Activated T-cell treated with anti-CD3 and anti-CD28 coated beads, Interleukin-2, amount 50 U/mL, for 72 hours (primary cell): ENCODE results near the gene KCNQ1. TPM values are rescaled to one million over a fixed set of nuclear protein-coding genes. Genes with fewer than 3 reads are reported as not detected.

Experiments
- ATAC-seq, 2 donors: fragments of 150-1000 bp; cut with Tn5 transposase; replicated peaks in 1 of 2; 2 replicates each; pipeline ENCODE4 v1.10.0; 2021; ENCODE audit warnings: moderate library complexity in 2 of 2, mild to moderate bottlenecking in 1 of 2
- DNase-seq, 2 donors: peaks; one replicate each; pipeline ENCODE4 v3.0.0; 2021 to 2022; ENCODE audit warnings: mixed read lengths in 1 of 2
- H3K27ac Mint-ChIP-seq: one replicate; pipeline ENCODE4 v1.8.0; 2022; ENCODE audit warnings: mild to moderate bottlenecking, moderate library complexity, mixed read lengths
- H3K27me3 Mint-ChIP-seq: one replicate; pipeline ENCODE4 v1.8.0; 2022; ENCODE audit warnings: low read depth, mixed read lengths
- H3K36me3 Mint-ChIP-seq, 2 donors: one replicate each; pipeline ENCODE4 v1.8.0; 2022; ENCODE audit warnings: mixed read lengths in 2 of 2, mild to moderate bottlenecking in 1 of 2; ENCODE audit not compliant: insufficient read depth in 2 of 2
- H3K4me1 Mint-ChIP-seq: one replicate; pipeline ENCODE4 v1.8.0; 2022; ENCODE audit warnings: low read depth, mixed read lengths
- H3K4me3 Mint-ChIP-seq, 2 donors: one replicate each; pipeline ENCODE4 v1.8.0; 2022; ENCODE audit warnings: mild to moderate bottlenecking in 2 of 2, mixed read lengths in 2 of 2, moderate library complexity in 2 of 2
- H3K9me3 Mint-ChIP-seq, 2 donors: one replicate each; pipeline ENCODE4 v1.8.0; 2022; ENCODE audit warnings: mixed read lengths in 2 of 2
- total RNA-seq, 2 donors: library from RNA; stranded (reverse); gene quantifications; one replicate each; pipeline ENCODE4 v1.2.3, GENCODE V29; 2022

Gene KCNQ1
- total RNA-seq, 2 donors from 2014 or later: 11.4 TPM

GRCh38 chr11:2708757-2709281 is 264.0 kb downstream of the KCNQ1 start:
- H3K9me3 Mint-ChIP-seq: peaks cover 3% of the 10 kb centered on the region in 2 donors
- DNase-seq (no peak), ATAC-seq (no peak)
- peaks cover 3% of the 10 kb centered on the region in 2 donors for H3K36me3 Mint-ChIP-seq
- H3K4me3 Mint-ChIP-seq: no peak overlapping the region
- H3K27me3 Mint-ChIP-seq: no peaks in the 10 kb centered on the region
- H3K27ac Mint-ChIP-seq: no peak overlapping the region
- no peaks in the 10 kb centered on the region for H3K4me1 Mint-ChIP-seq

DNA sequence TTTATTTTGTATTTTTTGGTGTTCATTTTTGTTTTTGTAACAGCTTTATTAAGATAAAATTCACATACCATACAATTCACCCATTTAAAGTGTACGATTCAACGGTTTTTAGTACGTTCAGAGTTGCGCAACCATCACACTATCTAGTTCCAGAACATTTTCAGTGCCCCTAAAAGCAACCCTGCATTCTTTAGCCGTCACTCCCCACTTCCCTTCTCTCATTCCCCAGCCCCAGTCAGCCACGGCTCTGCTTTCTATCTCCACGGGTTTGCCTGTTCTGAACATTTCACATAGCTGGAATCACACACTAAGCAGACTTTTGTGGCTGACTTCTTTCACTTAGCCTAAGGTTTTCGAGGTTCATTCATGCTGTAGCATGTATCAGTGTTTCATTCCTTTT is 264.6 kb downstream of the KCNQ1 start:
- Mint-ChIP-seq H3K4me1 (no peaks in the 10 kb centered on the region), H3K36me3 (peaks cover 3% of the 10 kb centered on the region in 2 donors), H3K27me3 (no peaks in the 10 kb centered on the region), H3K4me3 (no peak overlapping the region), H3K27ac (no peak overlapping the region), H3K9me3 (peaks cover 3% of the 10 kb centered on the region in 2 donors)
- ATAC-seq (no peak), DNase-seq (no peak)

- Mint-ChIP-seq H3K9me3 (peaks cover 0 to 3% of the 10 kb centered on the region in 2 donors), H3K27ac (no peak overlapping the region), H3K27me3 (no peaks in the 10 kb centered on the region), H3K36me3 (peaks cover 0 to 2% of the 10 kb centered on the region in 2 donors), H3K4me1 (no peaks in the 10 kb centered on the region), H3K4me3 (no peak overlapping the region)
- DNase-seq (no peak), ATAC-seq (no peak)
These were observed 266.4 kb downstream of the KCNQ1 start for GRCh38 chr11:2711161-2711560.

GRCh38 chr11:2713094-2713493 is 268.3 kb downstream of the KCNQ1 start:
- ATAC-seq (no peak), DNase-seq (no peak)
- Mint-ChIP-seq H3K4me1 (no peaks in the 10 kb centered on the region), H3K4me3 (no peak overlapping the region), H3K9me3 (peaks cover 0 to 3% of the 10 kb centered on the region in 2 donors), H3K27me3 (no peaks in the 10 kb centered on the region), H3K27ac (no peak overlapping the region), H3K36me3 (peaks cover 0 to 2% of the 10 kb centered on the region in 2 donors)

DNA sequence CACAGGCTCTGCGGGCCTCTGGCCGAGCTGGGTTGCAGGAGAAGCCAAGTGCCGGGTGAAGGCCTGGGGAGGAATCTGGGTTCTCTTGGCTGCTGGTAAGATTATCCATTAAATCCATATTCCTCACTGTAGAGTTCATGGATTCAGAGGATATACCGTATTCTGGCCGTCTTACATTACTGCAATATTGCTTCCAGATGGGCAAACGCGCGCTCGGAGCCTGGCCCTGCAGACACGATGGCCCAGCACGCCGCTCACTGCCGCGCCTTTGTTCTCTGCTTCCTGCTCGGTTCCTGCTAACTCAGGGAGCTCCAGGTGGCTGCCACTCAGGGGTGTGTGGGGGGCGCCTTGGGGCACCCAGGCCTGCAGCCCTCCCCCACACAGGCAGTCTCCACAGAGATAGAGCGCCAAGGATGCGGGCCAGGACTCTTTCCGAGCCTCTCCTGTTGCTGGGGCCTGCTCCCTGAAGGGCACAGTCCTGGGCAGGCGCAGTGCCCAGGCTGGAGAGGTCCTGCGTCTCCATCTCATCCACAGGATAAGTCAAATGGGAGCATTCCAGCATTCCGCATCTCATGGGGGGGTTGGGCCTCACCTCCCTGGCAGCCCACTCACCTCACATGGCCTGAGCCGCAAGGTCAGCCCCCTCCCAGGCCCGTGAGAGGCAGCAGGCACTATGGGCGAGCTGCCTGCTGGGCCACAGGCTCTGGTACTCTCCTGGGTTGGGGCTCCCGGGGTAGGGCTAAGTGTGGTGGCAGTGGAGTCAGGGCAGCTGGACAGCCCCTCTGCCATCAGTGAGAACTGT is 269.1 kb downstream of the KCNQ1 start:
- ATAC-seq: no peak
- DNase-seq: no peak
- peaks cover 0 to 3% of the 10 kb centered on the region in 2 donors for H3K9me3 Mint-ChIP-seq
- H3K27ac Mint-ChIP-seq: no peak overlapping the region
- no peak overlapping the region for H3K4me3 Mint-ChIP-seq
- H3K36me3 Mint-ChIP-seq: peaks cover 0 to 2% of the 10 kb centered on the region in 2 donors
- H3K4me1 Mint-ChIP-seq: no peaks in the 10 kb centered on the region
- no peaks in the 10 kb centered on the region for H3K27me3 Mint-ChIP-seq

DNA sequence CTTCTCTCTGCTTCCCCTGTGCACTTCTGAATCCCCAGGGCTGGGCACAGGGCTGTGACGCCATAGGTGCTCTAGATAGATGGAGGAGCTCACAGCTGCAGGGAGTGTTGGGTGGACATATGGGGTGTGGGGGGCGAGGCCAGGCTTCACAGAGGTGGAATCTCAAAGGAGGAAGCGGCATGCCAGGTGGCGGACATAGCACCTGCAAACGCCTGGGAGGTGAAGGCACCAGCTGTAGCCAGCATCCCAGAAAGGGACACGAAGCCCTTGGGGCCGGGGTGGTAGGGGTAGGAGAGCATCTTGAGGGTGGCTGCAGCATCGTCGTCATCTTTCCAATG is 269.6 kb downstream of the KCNQ1 start:
- Mint-ChIP-seq H3K36me3 (peaks cover 0 to 2% of the 10 kb centered on the region in 2 donors), H3K27ac (no peak overlapping the region), H3K4me1 (no peaks in the 10 kb centered on the region), H3K9me3 (peaks cover 0 to 3% of the 10 kb centered on the region in 2 donors), H3K4me3 (no peak overlapping the region), H3K27me3 (no peaks in the 10 kb centered on the region)
- no peak for ATAC-seq
- no peak for DNase-seq

- Mint-ChIP-seq H3K27ac (no peak overlapping the region), H3K36me3 (peaks cover 0 to 2% of the 10 kb centered on the region in 2 donors), H3K4me1 (no peaks in the 10 kb centered on the region), H3K9me3 (peaks cover 0 to 3% of the 10 kb centered on the region in 2 donors), H3K4me3 (no peak overlapping the region), H3K27me3 (no peaks in the 10 kb centered on the region)
- ATAC-seq (no peak), DNase-seq (no peak)
These were observed 270.1 kb downstream of the KCNQ1 start for GRCh38 chr11:2714871-2715270.

DNA sequence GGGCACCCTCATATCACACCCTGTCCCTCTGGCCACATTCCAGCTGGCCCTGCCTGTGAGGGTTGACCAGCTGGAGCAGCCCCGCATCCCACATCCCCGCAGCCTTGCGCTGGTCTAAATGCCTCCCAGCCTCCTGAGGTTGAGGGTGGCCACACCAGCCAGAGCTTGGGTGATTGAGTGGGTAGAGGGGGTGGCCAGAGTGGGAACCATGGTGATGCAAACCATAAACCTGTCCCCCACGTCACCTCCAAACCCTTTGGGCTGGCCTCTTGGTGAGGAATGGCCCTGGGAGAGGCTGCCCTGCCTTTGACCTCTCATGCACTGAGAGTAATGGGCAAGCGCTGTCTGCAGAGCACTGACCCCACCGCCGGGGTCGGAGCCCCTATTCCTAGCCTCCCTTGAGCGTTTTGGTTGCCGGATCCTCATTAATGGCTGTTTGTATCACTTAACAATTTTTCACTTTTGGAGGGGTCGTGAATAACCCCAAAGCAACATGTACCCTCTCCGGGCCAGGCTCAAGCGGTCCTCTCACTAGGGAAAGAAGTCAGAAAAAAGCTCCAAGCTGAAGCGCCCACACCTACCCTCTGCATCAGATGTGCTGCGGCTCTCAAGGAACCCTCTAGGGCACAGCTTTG is 271.0 kb downstream of the KCNQ1 start:
- Mint-ChIP-seq H3K27ac (no peak overlapping the region), H3K4me1 (no peaks in the 10 kb centered on the region), H3K27me3 (no peaks in the 10 kb centered on the region), H3K36me3 (no peaks in the 10 kb centered on the region), H3K4me3 (no peak overlapping the region), H3K9me3 (no peaks in the 10 kb centered on the region)
- DNase-seq (no peak), ATAC-seq (no peak)

DNA sequence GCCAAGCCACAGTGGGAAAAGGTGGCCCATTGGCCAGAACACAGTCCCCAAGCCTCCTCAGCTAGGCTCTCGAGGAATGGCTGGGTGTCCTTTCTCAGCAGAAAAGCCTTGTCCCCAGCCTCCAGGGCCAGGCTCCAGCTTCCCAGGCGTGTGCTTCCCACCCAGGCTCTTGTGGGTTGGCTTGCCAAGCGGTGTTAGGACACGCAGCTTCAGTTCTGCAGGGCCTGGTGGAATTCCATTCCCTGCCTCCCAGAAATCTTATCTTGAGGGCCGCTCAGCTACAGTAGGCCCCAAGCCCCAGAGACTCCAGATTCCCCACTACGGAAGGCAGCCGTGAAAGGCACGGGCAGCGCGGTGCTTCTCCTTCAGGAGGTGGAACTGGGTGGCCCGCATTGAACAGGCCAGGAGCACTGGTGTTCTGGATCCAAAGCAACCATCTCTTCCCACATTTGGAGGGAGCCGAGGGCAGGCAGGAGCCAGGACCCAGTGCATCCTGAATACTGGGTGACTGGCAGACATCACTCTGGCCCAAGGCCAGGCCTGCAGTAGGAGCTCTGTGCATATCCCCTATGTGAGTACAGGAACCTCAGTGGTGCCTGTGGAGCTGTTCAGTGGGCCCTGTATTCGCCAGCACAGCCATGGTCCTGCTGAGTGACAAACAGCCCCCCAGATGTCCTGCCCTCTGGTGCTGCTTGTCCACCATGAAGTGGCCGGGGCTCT is 271.7 kb downstream of the KCNQ1 start:
- Mint-ChIP-seq H3K27me3 (no peaks in the 10 kb centered on the region), H3K27ac (no peak overlapping the region), H3K9me3 (no peaks in the 10 kb centered on the region), H3K4me3 (no peak overlapping the region), H3K4me1 (no peaks in the 10 kb centered on the region), H3K36me3 (no peaks in the 10 kb centered on the region)
- ATAC-seq: no peak
- DNase-seq: no peak

GRCh38 chr11:2717561-2718325 is 272.9 kb downstream of the KCNQ1 start:
- Mint-ChIP-seq H3K36me3 (no peaks in the 10 kb centered on the region), H3K9me3 (no peaks in the 10 kb centered on the region), H3K27me3 (no peaks in the 10 kb centered on the region), H3K27ac (no peak overlapping the region), H3K4me3 (no peak overlapping the region), H3K4me1 (no peaks in the 10 kb centered on the region)
- DNase-seq: no peak
- no peak for ATAC-seq

DNA sequence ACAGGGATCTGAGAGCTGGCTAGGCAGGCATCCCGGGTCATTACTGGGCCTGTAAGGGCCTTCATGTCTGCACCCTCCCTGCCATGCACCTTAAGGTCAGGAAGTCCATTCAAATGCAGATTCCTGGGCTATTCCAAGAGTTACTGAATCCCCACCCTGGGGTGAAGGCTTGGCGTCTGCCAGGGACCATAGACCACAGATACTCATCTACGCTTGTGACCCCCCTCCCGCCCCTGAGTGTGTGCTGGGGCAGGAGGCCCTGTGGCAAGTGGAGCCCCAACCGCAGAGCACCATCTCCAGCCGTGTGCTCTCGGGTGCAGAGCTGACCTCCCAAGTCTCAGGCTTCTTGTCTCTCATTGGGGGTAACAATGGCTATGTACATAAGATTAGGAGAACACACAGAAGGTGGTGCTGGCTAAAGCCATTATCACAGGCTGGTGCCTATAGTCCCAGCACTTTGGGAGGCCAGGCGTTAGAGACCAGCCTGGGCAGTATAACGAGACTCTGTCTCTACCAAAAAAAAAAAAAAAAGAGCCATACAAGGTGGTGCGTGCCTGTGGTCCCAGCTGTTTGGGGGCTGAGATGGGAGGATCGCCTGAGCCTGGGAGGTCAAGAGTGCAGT is 274.1 kb downstream of the KCNQ1 start:
- H3K27me3 Mint-ChIP-seq: no peaks in the 10 kb centered on the region
- DNase-seq: no peak
- no peak for ATAC-seq
- no peaks in the 10 kb centered on the region for H3K4me1 Mint-ChIP-seq
- H3K27ac Mint-ChIP-seq: no peak overlapping the region
- H3K36me3 Mint-ChIP-seq: no peaks in the 10 kb centered on the region
- no peak overlapping the region for H3K4me3 Mint-ChIP-seq
- H3K9me3 Mint-ChIP-seq: no peaks in the 10 kb centered on the region

DNA sequence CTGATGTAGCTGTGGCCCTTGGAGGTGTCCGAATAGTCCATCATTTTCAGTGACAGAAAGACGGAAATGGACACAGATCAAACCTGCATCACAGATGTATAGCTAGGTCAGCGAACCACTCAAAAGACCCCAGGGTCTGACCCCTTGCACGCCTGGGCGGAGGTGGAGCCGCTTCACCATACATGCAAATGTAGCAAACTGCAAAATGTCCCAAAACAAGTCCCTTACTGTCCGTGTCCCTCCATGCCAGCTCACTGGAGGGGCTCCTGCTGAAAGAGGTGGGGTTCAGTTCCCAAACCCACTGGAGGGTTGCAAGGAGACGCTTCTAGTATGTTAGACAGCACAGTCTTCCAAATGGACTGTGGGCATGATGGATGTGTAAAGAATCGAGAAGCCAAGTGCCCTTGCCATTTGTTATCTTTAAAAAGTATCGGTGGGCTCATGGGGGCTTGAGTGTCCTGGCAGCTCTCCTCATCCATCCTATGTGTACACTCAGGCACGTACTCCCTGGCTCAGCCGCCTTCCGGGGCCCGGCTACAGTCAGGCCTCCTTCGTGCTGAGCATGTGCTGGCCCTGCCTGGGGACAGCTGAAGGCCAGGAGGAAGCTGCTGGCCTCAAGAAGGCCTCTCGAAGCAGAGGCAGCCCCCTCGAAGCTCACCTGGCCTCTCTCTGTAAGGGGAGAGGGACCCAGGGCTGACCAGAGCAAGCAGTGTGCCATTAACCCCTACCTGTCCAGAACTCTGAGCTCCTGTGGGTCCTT is 275.2 kb downstream of the KCNQ1 start:
- no peak overlapping the region for H3K4me3 Mint-ChIP-seq
- ATAC-seq: no peak
- no peaks in the 10 kb centered on the region for H3K4me1 Mint-ChIP-seq

More for the DNA sequence above, 275.2 kb downstream of the KCNQ1 start:
- DNase-seq: no peak
- H3K27me3 Mint-ChIP-seq: no peaks in the 10 kb centered on the region
- H3K36me3 Mint-ChIP-seq: no peaks in the 10 kb centered on the region
- H3K9me3 Mint-ChIP-seq: no peaks in the 10 kb centered on the region
- no peak overlapping the region for H3K27ac Mint-ChIP-seq
